ENCODE measurements around the gene CENPW.

CENPW gene

GRCh38 chr6:126373344-126373743 lies 33.4 kb downstream of the CENPW start:
- Histone ChIP-seq H3K9ac (ENCODE audit: low read depth, low read length) (no peak overlapping the region), H3K36me3 (ENCODE audit: insufficient read depth, low read length) (peaks cover 11% of the 10 kb centered on the region), H3K27ac (ENCODE audit: low read depth, low read length) (no peak overlapping the region), H3K4me1 (ENCODE audit: insufficient read depth, low read length) (0 out of 2 replicates have a peak, but pooled peaks cover 3% of the 10 kb centered on the region), H3K27me3 (ENCODE audit: insufficient read depth, low read length) (no peaks in the 10 kb centered on the region), H3K9me3 (ENCODE audit: insufficient read depth, low read depth, low read length) (peaks cover 3% of the 10 kb centered on the region; the same call in 1 of the 2 replicates), H3K4me3 (ENCODE audit: low read length) (no peak overlapping the region)
- WGBS: 98% methylated on average over 4 of the region's 4 CpGs

- H3K9me3 ChIP-seq (ENCODE audit: insufficient read depth, low read depth, low read length): peaks cover 3% of the 10 kb centered on the region; the same call in 1 of the 2 replicates
- WGBS: 100% methylated on average over 1 of the region's 1 CpG
- H3K4me1 ChIP-seq (ENCODE audit: insufficient read depth, low read length): 0 out of 2 replicates have a peak, but pooled peaks cover 3% of the 10 kb centered on the region
- no peak overlapping the region for H3K27ac ChIP-seq (ENCODE audit: low read depth, low read length)
- no peak overlapping the region for H3K9ac ChIP-seq (ENCODE audit: low read depth, low read length)
- no peak overlapping the region for H3K4me3 ChIP-seq (ENCODE audit: low read length)
- peaks cover 11% of the 10 kb centered on the region for H3K36me3 ChIP-seq (ENCODE audit: insufficient read depth, low read length)
- H3K27me3 ChIP-seq (ENCODE audit: insufficient read depth, low read length): no peaks in the 10 kb centered on the region
Measured at GRCh38 chr6:126374372-126374771, 34.5 kb downstream of the CENPW start.

- Histone ChIP-seq H3K36me3 (ENCODE audit: insufficient read depth, low read length) (peaks cover 17% of the 10 kb centered on the region), H3K4me1 (ENCODE audit: insufficient read depth, low read length) (0 out of 2 replicates have a peak, but pooled peaks cover 3% of the 10 kb centered on the region), H3K4me3 (ENCODE audit: low read length) (no peak overlapping the region), H3K9ac (ENCODE audit: low read depth, low read length) (no peak overlapping the region), H3K27me3 (ENCODE audit: insufficient read depth, low read length) (no peaks in the 10 kb centered on the region), H3K9me3 (ENCODE audit: insufficient read depth, low read depth, low read length) (peaks cover 11% of the 10 kb centered on the region; the same call in 1 of the 2 replicates), H3K27ac (ENCODE audit: low read depth, low read length) (no peak overlapping the region)
- 77% methylated on average over 2 of the region's 2 CpGs for WGBS
Measured at GRCh38 chr6:126376682-126377081, 36.8 kb downstream of the CENPW start.

- WGBS: 94% methylated on average over 2 of the region's 2 CpGs
- Histone ChIP-seq H3K36me3 (ENCODE audit: insufficient read depth, low read length) (peaks cover 13% of the 10 kb centered on the region), H3K9me3 (ENCODE audit: insufficient read depth, low read depth, low read length) (peaks cover 17% of the 10 kb centered on the region; the same call in 1 of the 2 replicates), H3K27me3 (ENCODE audit: insufficient read depth, low read length) (no peaks in the 10 kb centered on the region), H3K4me1 (ENCODE audit: insufficient read depth, low read length) (0 out of 2 replicates have a peak, but pooled peaks cover 3% of the 10 kb centered on the region), H3K4me3 (ENCODE audit: low read length) (no peak overlapping the region), H3K9ac (ENCODE audit: low read depth, low read length) (no peak overlapping the region), H3K27ac (ENCODE audit: low read depth, low read length) (no peak overlapping the region)
Measured at GRCh38 chr6:126377594-126378153, 37.8 kb downstream of the CENPW start.

DNA sequence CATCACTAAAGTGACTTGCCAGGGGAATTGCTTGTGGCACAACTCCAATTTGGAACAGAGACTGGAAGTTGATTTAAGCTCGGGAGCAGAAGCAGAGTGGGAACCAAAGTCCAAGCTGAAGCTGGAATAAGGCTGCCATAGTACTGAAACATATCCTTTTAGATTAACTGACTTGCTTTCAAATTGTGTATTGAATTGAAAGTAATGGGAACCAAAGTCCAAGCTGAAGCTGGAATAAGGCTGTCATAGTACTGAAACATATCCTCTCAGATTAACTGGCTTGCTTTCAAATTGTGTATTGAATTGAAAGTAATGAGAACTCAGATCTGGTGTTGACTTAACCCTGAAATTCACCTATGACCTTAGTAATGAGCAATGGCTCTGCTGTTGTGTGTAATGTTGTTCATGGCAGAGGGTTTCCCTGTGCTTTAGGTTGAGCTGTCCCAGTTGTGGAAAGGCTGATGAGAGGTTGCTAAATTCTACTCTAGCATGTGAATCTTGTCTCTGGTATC lies 40.2 kb downstream of the CENPW start:
- WGBS: 94% methylated on average over 1 of the region's 1 CpG
- H3K9me3 ChIP-seq (ENCODE audit: insufficient read depth, low read depth, low read length): peaks cover 29% of the 10 kb centered on the region; the same call in 1 of the 2 replicates
- no peak overlapping the region for H3K4me3 ChIP-seq (ENCODE audit: low read length)
- no peak overlapping the region for H3K27ac ChIP-seq (ENCODE audit: low read depth, low read length)
- peaks cover 6% of the 10 kb centered on the region; the same call in 1 of the 2 replicates for H3K36me3 ChIP-seq (ENCODE audit: insufficient read depth, low read length)
- 0 out of 2 replicates have a peak, but pooled peaks cover 3% of the 10 kb centered on the region for H3K4me1 ChIP-seq (ENCODE audit: insufficient read depth, low read length)
- no peak overlapping the region for H3K9ac ChIP-seq (ENCODE audit: low read depth, low read length)
- H3K27me3 ChIP-seq (ENCODE audit: insufficient read depth, low read length): no peaks in the 10 kb centered on the region

GRCh38 chr6:126381498-126381897 lies 41.6 kb downstream of the CENPW start:
- peaks cover 6% of the 10 kb centered on the region; the same call in 1 of the 2 replicates for H3K36me3 ChIP-seq (ENCODE audit: insufficient read depth, low read length)
- peaks cover 29% of the 10 kb centered on the region; the same call in 1 of the 2 replicates for H3K9me3 ChIP-seq (ENCODE audit: insufficient read depth, low read depth, low read length)
- H3K27me3 ChIP-seq (ENCODE audit: insufficient read depth, low read length): no peaks in the 10 kb centered on the region
- H3K9ac ChIP-seq (ENCODE audit: low read depth, low read length): no peak overlapping the region
- no peak overlapping the region for H3K4me3 ChIP-seq (ENCODE audit: low read length)
- H3K4me1 ChIP-seq (ENCODE audit: insufficient read depth, low read length): 0 out of 2 replicates have a peak, but pooled peaks cover under 1% of the 10 kb centered on the region
- H3K27ac ChIP-seq (ENCODE audit: low read depth, low read length): no peak overlapping the region
- WGBS: 96% methylated on average over 5 of the region's 5 CpGs

DNA sequence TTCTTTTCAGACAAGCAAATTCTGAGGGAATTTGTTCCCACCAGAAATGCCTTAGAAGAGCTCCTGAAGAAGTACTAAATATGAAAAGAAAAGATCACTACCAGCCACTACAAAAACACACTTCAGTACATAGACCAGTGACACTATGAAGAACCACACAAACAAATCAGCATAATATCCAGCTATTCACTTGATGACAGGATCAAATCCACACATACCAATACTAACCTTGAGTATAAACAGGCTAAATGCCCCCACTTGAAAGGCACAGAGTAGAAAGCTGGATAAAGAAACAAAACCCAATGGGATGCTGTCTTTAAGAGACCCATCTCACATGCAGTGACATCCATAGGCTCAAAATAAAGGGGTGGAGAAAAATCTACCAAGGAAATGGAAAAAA lies 43.3 kb downstream of the CENPW start:
- Histone ChIP-seq H3K4me3 (ENCODE audit: low read length) (no peak overlapping the region), H3K27me3 (ENCODE audit: insufficient read depth, low read length) (no peaks in the 10 kb centered on the region)

GRCh38 chr6:126385536-126385935 lies 45.6 kb downstream of the CENPW start:
- Histone ChIP-seq H3K9ac (ENCODE audit: low read depth, low read length) (no peak overlapping the region), H3K4me3 (ENCODE audit: low read length) (no peak overlapping the region), H3K27me3 (ENCODE audit: insufficient read depth, low read length) (no peaks in the 10 kb centered on the region), H3K4me1 (ENCODE audit: insufficient read depth, low read length) (no peaks in the 10 kb centered on the region), H3K27ac (ENCODE audit: low read depth, low read length) (no peak overlapping the region), H3K36me3 (ENCODE audit: insufficient read depth, low read length) (peaks cover 6% of the 10 kb centered on the region; the same call in 1 of the 2 replicates), H3K9me3 (ENCODE audit: insufficient read depth, low read depth, low read length) (peaks cover 29% of the 10 kb centered on the region; the same call in 1 of the 2 replicates)
- WGBS: 100% methylated on average over 1 of the region's 1 CpG

More for the DNA sequence above, 43.3 kb downstream of the CENPW start:
- Histone ChIP-seq H3K27ac (ENCODE audit: low read depth, low read length) (no peak overlapping the region), H3K4me1 (ENCODE audit: insufficient read depth, low read length) (no peaks in the 10 kb centered on the region), H3K9me3 (ENCODE audit: insufficient read depth, low read depth, low read length) (peaks cover 29% of the 10 kb centered on the region; the same call in 1 of the 2 replicates), H3K9ac (ENCODE audit: low read depth, low read length) (no peak overlapping the region), H3K36me3 (ENCODE audit: insufficient read depth, low read length) (peaks cover 6% of the 10 kb centered on the region; the same call in 1 of the 2 replicates)

- no peak overlapping the region for H3K9ac ChIP-seq (ENCODE audit: low read depth, low read length)
- H3K9me3 ChIP-seq (ENCODE audit: insufficient read depth, low read depth, low read length): peaks cover 8% of the 10 kb centered on the region; the same call in 1 of the 2 replicates
- no peaks in the 10 kb centered on the region for H3K4me1 ChIP-seq (ENCODE audit: insufficient read depth, low read length)
- 86% methylated on average over 3 of the region's 3 CpGs for WGBS
- H3K4me3 ChIP-seq (ENCODE audit: low read length): no peak overlapping the region
- H3K27ac ChIP-seq (ENCODE audit: low read depth, low read length): no peak overlapping the region
- H3K27me3 ChIP-seq (ENCODE audit: insufficient read depth, low read length): no peaks in the 10 kb centered on the region
- no peaks in the 10 kb centered on the region for H3K36me3 ChIP-seq (ENCODE audit: insufficient read depth, low read length)
Measured at GRCh38 chr6:126388104-126388598, 48.2 kb downstream of the CENPW start.

DNA sequence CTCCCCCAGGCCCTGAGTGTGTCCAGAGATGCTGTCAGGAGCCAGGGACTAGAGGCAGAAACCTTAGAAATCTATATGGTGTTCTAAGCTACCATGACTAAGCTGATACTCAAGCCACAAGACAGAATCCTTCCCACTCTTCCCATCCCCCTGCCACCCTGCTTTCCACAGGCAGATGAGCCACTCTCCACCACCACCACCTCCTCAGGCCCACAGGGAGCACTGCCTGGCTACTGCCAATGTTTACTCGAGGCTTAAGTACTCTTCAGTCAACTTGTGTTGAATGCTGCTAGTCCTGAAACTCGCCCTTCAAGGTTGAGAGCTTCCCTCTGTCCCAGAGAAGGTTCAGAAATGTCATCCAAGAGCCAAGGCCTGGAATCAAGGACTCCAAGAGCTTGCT lies 56.2 kb downstream of the CENPW start:
- Histone ChIP-seq H3K4me1 (ENCODE audit: insufficient read depth, low read length) (no peaks in the 10 kb centered on the region), H3K9ac (ENCODE audit: low read depth, low read length) (no peak overlapping the region), H3K27ac (ENCODE audit: low read depth, low read length) (no peak overlapping the region), H3K4me3 (ENCODE audit: low read length) (no peak overlapping the region), H3K27me3 (ENCODE audit: insufficient read depth, low read length) (no peaks in the 10 kb centered on the region), H3K9me3 (ENCODE audit: insufficient read depth, low read depth, low read length) (no peaks in the 10 kb centered on the region; the same call in 1 of the 2 replicates), H3K36me3 (ENCODE audit: insufficient read depth, low read length) (no peaks in the 10 kb centered on the region)
- 84% methylated on average over 2 of the region's 2 CpGs for WGBS
